Putamen (tissue), 1 donor: ENCODE data around the gene CCDC192.

Source experiments
- DNase-seq: peaks from one replicate; pipeline ENCODE4 v3.0.0-alpha.2; 2016; ENCODE audit warnings: low spot score

CCDC192 gene

GRCh38 chr5:127985811-127986325 lies 282.7 kb downstream of the CCDC192 start:
- DNase-seq: no peak

DNA sequence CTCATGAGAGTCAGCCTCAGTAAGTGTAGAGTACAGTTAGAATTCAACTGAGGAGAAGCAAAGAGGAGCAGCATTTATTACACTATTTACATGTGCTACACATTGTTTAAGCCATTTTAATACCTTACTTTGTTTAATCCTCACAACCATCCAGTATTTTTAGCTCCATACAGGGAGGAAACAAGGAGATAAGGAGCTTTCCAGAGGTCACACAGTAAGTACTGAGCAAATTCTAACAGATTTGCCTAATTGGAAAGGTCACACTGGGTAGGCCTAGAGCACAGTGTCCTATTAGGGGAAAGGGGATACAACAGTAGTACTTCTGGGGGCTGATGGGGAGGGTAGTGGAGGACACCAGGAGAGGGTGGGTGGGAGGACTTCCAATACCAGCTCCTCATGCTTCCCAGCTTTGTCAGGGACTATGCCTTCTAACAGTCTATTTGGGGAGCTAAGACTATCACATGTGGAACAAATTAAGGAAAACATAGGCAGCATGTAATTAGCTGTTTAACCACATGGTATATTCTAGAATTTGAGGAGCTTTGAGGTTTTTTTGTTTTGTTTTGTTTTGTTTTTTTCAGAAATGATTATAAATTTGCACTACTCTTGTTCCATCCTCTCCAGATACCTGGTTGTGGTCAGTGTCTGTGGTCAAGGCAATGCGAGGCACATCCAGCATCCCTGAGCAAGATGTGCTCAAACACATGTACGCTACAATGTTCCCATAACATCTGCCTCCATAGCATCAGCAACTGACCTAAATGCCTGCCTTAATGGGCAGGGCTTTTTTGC lies 284.4 kb downstream of the CCDC192 start:
- DNase-seq: no peak

DNA sequence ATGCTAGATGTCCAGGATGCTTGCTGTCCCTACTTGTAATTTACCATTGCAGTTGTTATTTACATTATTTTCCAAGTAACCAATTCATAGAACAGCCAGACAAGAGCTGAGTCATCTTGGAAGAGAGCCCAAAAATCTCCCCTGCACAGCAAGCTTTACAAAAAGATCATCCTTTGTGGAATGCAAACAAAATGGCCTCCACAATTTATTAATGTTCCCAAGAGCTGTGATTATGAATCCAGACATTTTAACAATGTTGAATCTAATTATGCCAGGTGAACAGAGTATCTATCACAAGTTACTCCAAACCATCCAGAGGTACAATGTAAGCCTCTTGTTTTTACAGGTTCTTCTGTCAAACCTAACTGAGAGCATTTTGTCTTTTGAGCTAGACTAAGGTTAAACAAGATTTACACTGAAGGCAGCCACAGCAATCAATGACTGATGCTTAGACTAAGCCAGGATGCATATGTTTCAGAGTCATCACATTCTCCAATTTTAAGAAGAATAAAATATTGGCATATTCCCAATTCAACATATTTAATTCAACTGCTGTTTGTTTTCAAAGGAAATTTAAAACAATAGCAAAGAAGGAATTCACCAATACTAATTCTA lies 285.1 kb downstream of the CCDC192 start:
- no peak for DNase-seq
